ENCODE data around the gene PIGV. TPM values are rescaled to one million over a fixed set of nuclear protein-coding genes. Genes with fewer than 3 reads are reported as not detected.

The PIGV gene
- total and polyA plus RNA-seq, 2 of the 4 experiments (the other 2 are of a cell fraction) = 7.2 to 10.6 TPM

DNA sequence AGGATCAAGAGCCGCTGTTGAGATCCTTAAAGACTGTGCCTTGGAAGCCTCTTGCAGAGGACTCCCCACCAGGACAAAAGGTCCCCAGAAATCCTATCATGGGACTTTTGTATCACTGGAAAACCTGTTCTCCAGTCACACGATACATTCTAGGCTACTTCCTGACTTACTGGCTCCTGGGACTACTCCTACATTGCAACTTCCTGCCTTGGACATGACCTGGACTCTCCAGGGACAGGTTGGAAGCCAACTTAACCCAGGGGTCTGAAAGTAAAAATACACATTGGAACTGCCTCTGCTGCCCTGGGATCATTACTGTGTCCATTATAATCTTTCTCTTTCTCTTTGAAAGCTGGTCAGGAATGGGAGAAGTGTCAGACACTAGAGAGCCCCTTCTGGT, 9.9 kb downstream of the PIGV start:
- ATAC-seq (ENCODE audit: low read depth) = no peak
- H3K4me3 ChIP-seq (ENCODE audit: insufficient read depth, low read depth, low read length) = no peak overlapping the region

More for the DNA sequence above, 9.9 kb downstream of the PIGV start:
- no peak overlapping the region for H3K27ac ChIP-seq (ENCODE audit: insufficient read depth, low read length)
- TF ChIP-seq RFX5 (IDR thresholded peaks at IDR 0.05; ENCODE audit: low read depth, low read length) (no peak), MAZ (IDR thresholded peaks at IDR 0.05; ENCODE audit: borderline replicate concordance, low read depth, low read length) (no peak), CEBPB (IDR thresholded peaks at IDR 0.05; ENCODE audit: low read depth, low read length) (no peak), RAD21 (IDR thresholded peaks at IDR 0.05; ENCODE audit: low read length) (no peak), SMC3 (IDR thresholded peaks at IDR 0.05; ENCODE audit: low read depth, low read length) (no peak), FOS (IDR thresholded peaks at IDR 0.05; ENCODE audit: low read depth, low read length) (no peak), CHD1 (IDR thresholded peaks at IDR 0.05; ENCODE audit: low read depth, low read length) (no peak), POLR2A (IDR thresholded peaks at IDR 0.05; ENCODE audit: low read depth, low read length) (no peak), MAFK (IDR thresholded peaks at IDR 0.05; ENCODE audit: low read depth, low read length) (no peak), MXI1 (IDR thresholded peaks at IDR 0.05; ENCODE audit: borderline replicate concordance, low read depth, low read length) (no peak), BHLHE40 (IDR thresholded peaks at IDR 0.05; ENCODE audit: low read depth, low read length) (no peak), NFE2L2 (IDR thresholded peaks at IDR 0.05; ENCODE audit: low read depth, low read length) (no peak), RCOR1 (IDR thresholded peaks at IDR 0.05; ENCODE audit: insufficient replicate concordance, low read length) (no peak)
- TF ChIP-seq, protein P1, sequence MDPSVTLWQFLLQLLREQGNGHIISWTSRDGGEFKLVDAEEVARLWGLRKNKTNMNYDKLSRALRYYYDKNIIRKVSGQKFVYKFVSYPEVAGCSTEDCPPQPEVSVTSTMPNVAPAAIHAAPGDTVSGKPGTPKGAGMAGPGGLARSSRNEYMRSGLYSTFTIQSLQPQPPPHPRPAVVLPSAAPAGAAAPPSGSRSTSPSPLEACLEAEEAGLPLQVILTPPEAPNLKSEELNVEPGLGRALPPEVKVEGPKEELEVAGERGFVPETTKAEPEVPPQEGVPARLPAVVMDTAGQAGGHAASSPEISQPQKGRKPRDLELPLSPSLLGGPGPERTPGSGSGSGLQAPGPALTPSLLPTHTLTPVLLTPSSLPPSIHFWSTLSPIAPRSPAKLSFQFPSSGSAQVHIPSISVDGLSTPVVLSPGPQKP (IDR thresholded peaks at IDR 0.05; ENCODE audit: borderline replicate concordance, low read depth, low read length) = no peak
- TF ChIP-seq, protein P2, sequence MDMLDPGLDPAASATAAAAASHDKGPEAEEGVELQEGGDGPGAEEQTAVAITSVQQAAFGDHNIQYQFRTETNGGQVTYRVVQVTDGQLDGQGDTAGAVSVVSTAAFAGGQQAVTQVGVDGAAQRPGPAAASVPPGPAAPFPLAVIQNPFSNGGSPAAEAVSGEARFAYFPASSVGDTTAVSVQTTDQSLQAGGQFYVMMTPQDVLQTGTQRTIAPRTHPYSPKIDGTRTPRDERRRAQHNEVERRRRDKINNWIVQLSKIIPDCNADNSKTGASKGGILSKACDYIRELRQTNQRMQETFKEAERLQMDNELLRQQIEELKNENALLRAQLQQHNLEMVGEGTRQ (IDR thresholded peaks at IDR 0.05; ENCODE audit: low read depth, low read length) = no peak
- TF ChIP-seq, protein P3, sequence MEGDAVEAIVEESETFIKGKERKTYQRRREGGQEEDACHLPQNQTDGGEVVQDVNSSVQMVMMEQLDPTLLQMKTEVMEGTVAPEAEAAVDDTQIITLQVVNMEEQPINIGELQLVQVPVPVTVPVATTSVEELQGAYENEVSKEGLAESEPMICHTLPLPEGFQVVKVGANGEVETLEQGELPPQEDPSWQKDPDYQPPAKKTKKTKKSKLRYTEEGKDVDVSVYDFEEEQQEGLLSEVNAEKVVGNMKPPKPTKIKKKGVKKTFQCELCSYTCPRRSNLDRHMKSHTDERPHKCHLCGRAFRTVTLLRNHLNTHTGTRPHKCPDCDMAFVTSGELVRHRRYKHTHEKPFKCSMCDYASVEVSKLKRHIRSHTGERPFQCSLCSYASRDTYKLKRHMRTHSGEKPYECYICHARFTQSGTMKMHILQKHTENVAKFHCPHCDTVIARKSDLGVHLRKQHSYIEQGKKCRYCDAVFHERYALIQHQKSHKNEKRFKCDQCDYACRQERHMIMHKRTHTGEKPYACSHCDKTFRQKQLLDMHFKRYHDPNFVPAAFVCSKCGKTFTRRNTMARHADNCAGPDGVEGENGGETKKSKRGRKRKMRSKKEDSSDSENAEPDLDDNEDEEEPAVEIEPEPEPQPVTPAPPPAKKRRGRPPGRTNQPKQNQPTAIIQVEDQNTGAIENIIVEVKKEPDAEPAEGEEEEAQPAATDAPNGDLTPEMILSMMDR (conservative IDR thresholded peaks at IDR 0.05; ENCODE audit: low read depth, low read length) = no peak
- no peak overlapping the region for H3K23ac ChIP-seq (ENCODE audit: low read depth, low read length)
- H4K5ac ChIP-seq (ENCODE audit: low read depth, low read length) = no peak overlapping the region
- H3K4me1 ChIP-seq (ENCODE audit: control insufficient read depth, insufficient read depth, low read length) = peaks cover 12% of the 10 kb centered on the region
- no peak overlapping the region for H2BK5ac ChIP-seq (ENCODE audit: low read depth, low read length, poor library complexity, severe bottlenecking)
- no peak overlapping the region for H3K14ac ChIP-seq (replicated peaks; ENCODE audit: low read depth, low read length)
- H3K79me1 ChIP-seq (ENCODE audit: low read depth in 1 of 2, low read length in 2 of 2) = peaks cover 0 to 8% of the 10 kb centered on the region in 2 experiments; a peak in 1 of 4 replicates
- H3K4ac ChIP-seq (ENCODE audit: low read depth, low read length) = no peak overlapping the region
- H4K20me1 ChIP-seq (ENCODE audit: insufficient read depth, low read length) = no peaks in the 10 kb centered on the region; the same call in 1 of the 2 replicates
- in situ Hi-C loops (cut with MboI; ENCODE audit: low sequenced_read_pairs) (loop anchor here (5.0 kb wide), 1 partner anchor 190 kb away; no protein-coding TSS in a partner anchor), intact Hi-C loops (cut with micrococcal nuclease) (no loop called here), dilution Hi-C loops (cut with HindIII; ENCODE audit: low sequenced_read_pairs, unreplicated experiment) (loop anchor here (25.0 kb wide), 1 partner anchor 210 kb away; no protein-coding TSS in a partner anchor)
- H2AK5ac ChIP-seq (ENCODE audit: low read depth, low read length) = no peak overlapping the region
- H3K4me2 ChIP-seq (ENCODE audit: low read depth, low read length) = no peak overlapping the region
- no peak overlapping the region for H3K56ac ChIP-seq (ENCODE audit: extremely low read depth, insufficient read depth, low read length)
- H3K27me3 ChIP-seq (ENCODE audit: control insufficient read depth, insufficient read depth, low read length) = no peaks in the 10 kb centered on the region
- H4K8ac ChIP-seq (ENCODE audit: low read depth in 2 of 2, low read length in 2 of 2) = no peak overlapping the region
- peaks cover 12% of the 10 kb centered on the region for H3K9me1 ChIP-seq (ENCODE audit: insufficient read depth, low read length)
- H4K91ac ChIP-seq (ENCODE audit: insufficient read depth, low read depth, low read length) = no peak overlapping the region
- H2AK9ac ChIP-seq (replicated peaks; ENCODE audit: low read depth, low read length, poor library complexity) = no peak overlapping the region
- H3K36me3 ChIP-seq (ENCODE audit: control insufficient read depth, insufficient read depth, low read length) = peaks cover 11% of the 10 kb centered on the region
- POLR2A ChIA-PET (ENCODE audit: unreplicated experiment) = interaction anchor here (0.6 kb wide), 1 partner anchor 8 kb away, joined by 3 read pairs; no protein-coding TSS in a partner anchor
- DNase-seq = no peak
- BruUV-seq (replicated peaks) = no TSS peak
- H3K9me3 ChIP-seq (ENCODE audit: control insufficient read depth, insufficient read depth, low read length) = no peaks in the 10 kb centered on the region
- no peak overlapping the region for H2BK20ac ChIP-seq (ENCODE audit: low read depth, low read length)
- no peak overlapping the region for H2AFZ ChIP-seq (replicated peaks; ENCODE audit: low read length, poor library complexity)
- no peak overlapping the region for H2BK15ac ChIP-seq (ENCODE audit: low read depth, low read length)
- H3K9ac ChIP-seq (ENCODE audit: low read depth, low read length) = no peak overlapping the region
- WGBS, 2 experiments (ENCODE audit: extremely low coverage in 2 of 2, insufficient read length in 1 of 2) = 80% methylated on average over 1 of the region's 2 CpGs; no CpG with 5 or more reads in 1 of the 2 experiments
- no peak overlapping the region for H3K18ac ChIP-seq (ENCODE audit: low read depth, low read length)
- CTCF ChIA-PET = no interaction called here
- H2BK120ac ChIP-seq (ENCODE audit: low read depth, low read length) = no peak overlapping the region
